CD14-positive monocyte (primary cell): Measurements from ENCODE around the gene VRTN. TPM values are rescaled to one million over a fixed set of nuclear protein-coding genes. Genes with fewer than 3 reads are reported as not detected.

Source experiments
- DNase-seq, 3 donors: peaks; one replicate each; pipeline ENCODE4 v3.0.0-alpha.2; 2011 to 2022
- H2AFZ ChIP-seq: 2 replicates; pipeline ENCODE4 v1.6.0; 2012; ENCODE audit warnings: mild to moderate bottlenecking, low read depth, low read length, inconsistent platforms; ENCODE audit not compliant: insufficient read depth, poor library complexity, severe bottlenecking
- H3K27ac ChIP-seq, 2 donors: 1 replicate in 1 of 2; 2 replicates in 1 of 2; pipeline ENCODE4 v1.5.1; 2012 to 2013; ENCODE audit warnings: low read length in 2 of 2, control low read depth in 1 of 2, inconsistent platforms in 1 of 2, low read depth in 1 of 2, mild to moderate bottlenecking in 1 of 2
- H3K27me3 ChIP-seq, 2 donors: one replicate each; pipeline versions ENCODE4 v1.6.0 to v1.6.1; 2011 to 2013; ENCODE audit warnings: low read length in 2 of 2; ENCODE audit not compliant: control insufficient read depth in 2 of 2, insufficient read depth in 2 of 2
- H3K36me3 ChIP-seq, 2 donors: replicated peaks in 1 of 2; 1 replicate in 1 of 2; 2 replicates in 1 of 2; pipeline versions ENCODE4 v1.5.1 to v1.6.1; 2012 to 2013; ENCODE audit warnings: low read length in 2 of 2, control low read depth in 1 of 2, inconsistent platforms in 1 of 2, mild to moderate bottlenecking in 1 of 2; ENCODE audit not compliant: insufficient read depth in 2 of 2, control insufficient read depth in 1 of 2
- H3K4me1 ChIP-seq, 2 donors: 1 replicate in 1 of 2; 2 replicates in 1 of 2; pipeline versions ENCODE4 v1.5.1 to v1.6.1; 2012 to 2013; ENCODE audit warnings: low read length in 2 of 2, control low read depth in 1 of 2, inconsistent platforms in 1 of 2, mild to moderate bottlenecking in 1 of 2, moderate library complexity in 1 of 2; ENCODE audit not compliant: insufficient read depth in 2 of 2, control insufficient read depth in 1 of 2
- H3K4me2 ChIP-seq: replicated peaks from 2 replicates; pipeline ENCODE3; 2012; ENCODE audit warnings: low read length, moderate library complexity, mild to moderate bottlenecking; ENCODE audit not compliant: poor library complexity, severe bottlenecking; ENCODE audit errors: extremely low read depth
- H3K4me3 ChIP-seq, 3 experiments: fragments of 200-600 bp in 1 of 3; sonication (generic) in 1 of 3; replicated peaks in 1 of 3; 1 replicate in 2 of 3; 2 replicates in 1 of 3; pipeline ENCODE4 v1.5.1; 2011 to 2013; ENCODE audit warnings: low read length in 3 of 3, mild to moderate bottlenecking in 3 of 3, control low read depth in 2 of 3, low read depth in 2 of 3, inconsistent platforms in 1 of 3, moderate library complexity in 1 of 3
- H3K79me2 ChIP-seq: 2 replicates; pipeline ENCODE4 v1.6.0; 2012; ENCODE audit warnings: mild to moderate bottlenecking, control low read depth, inconsistent platforms, low read length, moderate library complexity; ENCODE audit not compliant: insufficient read depth
- H3K9ac ChIP-seq: 2 replicates; pipeline ENCODE4 v1.6.0; 2017; ENCODE audit warnings: low read length, mild to moderate bottlenecking; ENCODE audit not compliant: insufficient read depth, poor library complexity, severe bottlenecking
- H3K9me3 ChIP-seq, 2 donors: replicated peaks in 1 of 2; 1 replicate in 1 of 2; 2 replicates in 1 of 2; pipeline versions ENCODE4 v1.5.1 to v1.6.1; 2012 to 2013; ENCODE audit warnings: low read length in 2 of 2, control low read depth in 1 of 2; ENCODE audit not compliant: control insufficient read depth in 1 of 2, insufficient read depth in 1 of 2
- H4K20me1 ChIP-seq: 2 replicates; pipeline ENCODE4 v1.6.0; 2012; ENCODE audit warnings: mild to moderate bottlenecking, low read length, control low read depth, moderate library complexity; ENCODE audit not compliant: insufficient read depth
- H3K27ac Mint-ChIP-seq, 7 donors: one replicate each; pipeline ENCODE4 v1.8.0; 2020; ENCODE audit warnings: mild to moderate bottlenecking in 7 of 7, mixed read lengths in 7 of 7, moderate library complexity in 6 of 7, inconsistent platforms in 2 of 7
- H3K27me3 Mint-ChIP-seq, 3 donors: one replicate each; pipeline ENCODE4 v1.8.0; 2021 to 2022; ENCODE audit warnings: low read depth in 3 of 3, mild to moderate bottlenecking in 3 of 3, mixed read lengths in 3 of 3, moderate library complexity in 3 of 3, inconsistent platforms in 1 of 3
- H3K36me3 Mint-ChIP-seq, 2 donors: one replicate each; pipeline ENCODE4 v1.8.0; 2020; ENCODE audit warnings: mixed read lengths in 2 of 2, inconsistent platforms in 1 of 2, mild to moderate bottlenecking in 1 of 2
- H3K4me1 Mint-ChIP-seq: one replicate; pipeline ENCODE4 v1.8.0; 2020; ENCODE audit warnings: mild to moderate bottlenecking, mixed read lengths
- H3K4me3 Mint-ChIP-seq, 2 donors: one replicate each; pipeline ENCODE4 v1.8.0; 2020; ENCODE audit warnings: mild to moderate bottlenecking in 2 of 2, mixed read lengths in 2 of 2, moderate library complexity in 1 of 2
- H3K9me3 Mint-ChIP-seq, 7 donors: one replicate each; pipeline ENCODE4 v1.8.0; 2020 to 2022; ENCODE audit warnings: mixed read lengths in 7 of 7, mild to moderate bottlenecking in 6 of 7, moderate library complexity in 6 of 7, inconsistent platforms in 2 of 7
- CTCF ChIP-seq: fragments of 200-600 bp; IDR thresholded peaks from one replicate; pipeline ENCODE4 v1.8.0; 2022; ENCODE audit warnings: antibody characterized with exemption, mild to moderate bottlenecking
- WGBS: methylation state at CpG from one replicate; pipeline ENCODE4 v1.1.5; 2013; ENCODE audit warnings: missing lambda C conversion rate; ENCODE audit not compliant: insufficient coverage; 5-methylcytosine and 5-hydroxymethylcytosine counted together
- intact Hi-C, 2 donors: fragments of 100-400 bp; cut with micrococcal nuclease; formaldehyde crosslinking; loops; one replicate each; pipeline versions ENCODE4 v1.15.0 to v1.15.1; 2023
- polyA plus RNA-seq, 3 donors: library from polyadenylated mRNA; depleted of rRNA in 1 of 3; unstranded in 2 of 3; stranded (reverse) in 1 of 3; fragments of 300-500 nt in 2 of 3; fragments of >200 nt in 1 of 3; fragmentation: Illumina TruSeq in 2 of 3; gene quantifications; 1 replicate in 2 of 3; 2 replicates in 1 of 3; pipeline ENCODE4 v1.2.3, GENCODE V29; 2012 to 2021

The VRTN gene
- polyA plus RNA-seq, 3 donors = not detected

GRCh38 chr14:74405663-74406062, 57.4 kb downstream of the VRTN start:
- Histone ChIP-seq H3K79me2 (no peaks in the 10 kb centered on the region), H2AFZ (no peak overlapping the region), H3K4me2 (no peak overlapping the region), H3K4me1 (peaks cover 21 to 22% of the 10 kb centered on the region in 2 donors), H3K36me3 (no peaks in the 10 kb centered on the region), H3K27ac (no peak overlapping the region), H3K4me3 (no peak overlapping the region), H4K20me1 (no peaks in the 10 kb centered on the region), H3K9ac (no peak overlapping the region), H3K27me3 (no peaks in the 10 kb centered on the region), H3K9me3 (no peaks in the 10 kb centered on the region)
- peaks cover 24% of the 10 kb centered on the region for H3K4me1 Mint-ChIP-seq
- H3K36me3 Mint-ChIP-seq = no peaks in the 10 kb centered on the region
- H3K4me3 Mint-ChIP-seq = no peak overlapping the region
- H3K27ac Mint-ChIP-seq = no peak overlapping the region
- H3K9me3 Mint-ChIP-seq = no peaks in the 10 kb centered on the region
- peaks cover 5 to 7% (median 7%) of the 10 kb centered on the region in 3 donors for H3K27me3 Mint-ChIP-seq
- WGBS = 95% methylated on average over 4 of the region's 4 CpGs
- TF ChIP-seq CTCF = no peak
- DNase-seq = no peak
- intact Hi-C loops = no loop called here

- Histone ChIP-seq H3K9me3 (no peaks in the 10 kb centered on the region), H3K36me3 (no peaks in the 10 kb centered on the region), H3K27me3 (no peaks in the 10 kb centered on the region), H3K79me2 (no peaks in the 10 kb centered on the region), H3K27ac (no peak overlapping the region), H3K4me2 (no peak overlapping the region), H2AFZ (no peak overlapping the region), H4K20me1 (no peaks in the 10 kb centered on the region), H3K4me3 (no peak overlapping the region), H3K9ac (no peak overlapping the region), H3K4me1 (peaks cover 10 to 11% of the 10 kb centered on the region in 2 donors)
- no peaks in the 10 kb centered on the region for H3K9me3 Mint-ChIP-seq
- WGBS = 96% methylated on average over 9 of the region's 17 CpGs
- H3K27ac Mint-ChIP-seq = no peak overlapping the region
- no peak overlapping the region for H3K4me3 Mint-ChIP-seq
- peaks cover 5 to 7% (median 7%) of the 10 kb centered on the region in 3 donors for H3K27me3 Mint-ChIP-seq
- peaks cover 12% of the 10 kb centered on the region for H3K4me1 Mint-ChIP-seq
- no peak for DNase-seq
- no peaks in the 10 kb centered on the region for H3K36me3 Mint-ChIP-seq
- no peak for TF ChIP-seq CTCF
- intact Hi-C loops = no loop called here
These were observed 58.9 kb downstream of the VRTN start for GRCh38 chr14:74407021-74407800.
